Neural cell (in vitro differentiated cells): ENCODE data around the gene GNE. TPM values are rescaled to one million over a fixed set of nuclear protein-coding genes. Genes with fewer than 3 reads are reported as not detected.

Experiments
- H2AFZ ChIP-seq: fragments of 200-600, 300-800 bp; sonication (generic), shearing (Covaris generic); 2 replicates; pipeline ENCODE4 v1.6.0; 2014; ENCODE audit warnings: low read depth, mild to moderate bottlenecking, antibody characterized with exemption, low read length, moderate library complexity
- H3F3A ChIP-seq: fragments of 200-600 bp; shearing (Covaris generic); 2 replicates; pipeline ENCODE4 v1.6.1; 2016; ENCODE audit warnings: mild to moderate bottlenecking, moderate library complexity, mixed read lengths, antibody characterized with exemption, low read length; ENCODE audit not compliant: insufficient read depth, poor library complexity, severe bottlenecking
- H3K27ac ChIP-seq: fragments of 200-600, 300-800 bp; sonication (generic), shearing (Covaris generic); 2 replicates; pipeline ENCODE4 v1.5.1; 2014; ENCODE audit warnings: mild to moderate bottlenecking, low read length, moderate library complexity
- H3K27me3 ChIP-seq: fragments of 300-800, 200-600 bp; sonication (generic), shearing (Covaris generic); 2 replicates; pipeline ENCODE4 v1.6.0; 2014; ENCODE audit warnings: mild to moderate bottlenecking, low read depth, low read length, moderate library complexity; ENCODE audit not compliant: insufficient read depth
- H3K36me3 ChIP-seq: fragments of 300-800, 200-600 bp; sonication (generic), shearing (Covaris generic); 2 replicates; pipeline ENCODE4 v1.5.1; 2014; ENCODE audit warnings: mild to moderate bottlenecking, antibody characterized with exemption, low read length, moderate library complexity; ENCODE audit not compliant: insufficient read depth
- H3K4me2 ChIP-seq: fragments of 300-800, 200-600 bp; sonication (generic), shearing (Covaris generic); 2 replicates; pipeline ENCODE4 v1.6.0; 2014; ENCODE audit warnings: mild to moderate bottlenecking, low read length
- H3K4me3 ChIP-seq: fragments of 300-800, 200-600 bp; sonication (generic), shearing (Covaris generic); 2 replicates; pipeline ENCODE4 v1.5.1; 2014; ENCODE audit warnings: mild to moderate bottlenecking, low read length, moderate library complexity
- H3K79me2 ChIP-seq: fragments of 200-600 bp; shearing (Covaris generic); replicated peaks from 2 replicates; pipeline ENCODE4 v1.6.0; 2014; ENCODE audit warnings: mild to moderate bottlenecking, low read length, moderate library complexity; ENCODE audit not compliant: insufficient read depth
- H3K9ac ChIP-seq: fragments of 300-800, 200-600 bp; sonication (generic), shearing (Covaris generic); 2 replicates; pipeline ENCODE4 v1.6.1; 2016; ENCODE audit warnings: mild to moderate bottlenecking, low read length, mixed read lengths
- H3K9me2 ChIP-seq: fragments of 200-600 bp; shearing (Covaris generic); 2 replicates; pipeline ENCODE4 v1.6.1; 2016; ENCODE audit warnings: mild to moderate bottlenecking, low read length, mixed read lengths; ENCODE audit not compliant: insufficient read depth
- H3K9me3 ChIP-seq: fragments of 200-600, 300-800 bp; sonication (generic), shearing (Covaris generic); 2 replicates; pipeline ENCODE4 v1.6.1; 2016; ENCODE audit warnings: mild to moderate bottlenecking, mixed run types, low read length, moderate library complexity, mixed read lengths
- H4K20me1 ChIP-seq: fragments of 200-600 bp; shearing (Covaris generic); 2 replicates; pipeline ENCODE4 v1.6.1; 2016; ENCODE audit warnings: mild to moderate bottlenecking, mixed run types; ENCODE audit not compliant: insufficient read depth
- EP300 ChIP-seq: fragments of 450-650 bp; conservative IDR thresholded peaks from 2 replicates; pipeline ENCODE4 v1.6.1; 2014; ENCODE audit warnings: antibody characterized with exemption, mild to moderate bottlenecking, moderate library complexity; ENCODE audit not compliant: poor library complexity, severe bottlenecking
- EZH2 ChIP-seq: fragments of 200-600, 300-800 bp; shearing (Covaris generic), sonication (generic); IDR thresholded peaks from 2 replicates; pipeline ENCODE4 v1.6.1; 2014; ENCODE audit warnings: antibody characterized with exemption, low read length, borderline replicate concordance, mild to moderate bottlenecking; ENCODE audit not compliant: insufficient read depth, poor library complexity, severe bottlenecking
- MXI1 ChIP-seq: fragments of 450-650 bp; conservative IDR thresholded peaks from 2 replicates; pipeline ENCODE4 v1.6.1; 2014; ENCODE audit warnings: antibody characterized with exemption, mild to moderate bottlenecking; ENCODE audit not compliant: poor library complexity, severe bottlenecking
- POLR2AphosphoS5 ChIP-seq: IDR thresholded peaks from 2 replicates; pipeline ENCODE4 v1.6.1; 2012
- RAD21 ChIP-seq: fragments of 450-650 bp; conservative IDR thresholded peaks from 2 replicates; pipeline ENCODE4 v1.6.1; 2014; ENCODE audit warnings: antibody characterized with exemption, mild to moderate bottlenecking, moderate library complexity
- SMC3 ChIP-seq: fragments of 450-650 bp; conservative IDR thresholded peaks from 2 replicates; pipeline ENCODE4 v1.6.1; 2014; ENCODE audit warnings: antibody characterized with exemption, mild to moderate bottlenecking, moderate library complexity; ENCODE audit not compliant: poor library complexity
- TAF1 ChIP-seq: IDR thresholded peaks from 2 replicates; pipeline ENCODE4 v1.6.1; 2012; ENCODE audit warnings: low read depth
- polyA plus RNA-seq: library from polyadenylated mRNA; depleted of rRNA; stranded (reverse); fragments of >200 nt; gene quantifications from 2 replicates; pipeline ENCODE4 v1.2.3, GENCODE V29; 2014
- TF ChIP-seq, protein P1 (sequence below): IDR thresholded peaks from 2 replicates; pipeline ENCODE4 v1.6.1; 2012; ENCODE audit warnings: borderline replicate concordance
- TF ChIP-seq, protein P2 (sequence below): fragments of 450-650 bp; IDR thresholded peaks from 2 replicates; pipeline ENCODE4 v1.5.1; 2014; ENCODE audit warnings: antibody characterized with exemption, mild to moderate bottlenecking, moderate library complexity; ENCODE audit not compliant: poor library complexity, severe bottlenecking

GNE gene
- polyA plus RNA-seq, 1 donor from 2014 or later, result 22.7 TPM

DNA sequence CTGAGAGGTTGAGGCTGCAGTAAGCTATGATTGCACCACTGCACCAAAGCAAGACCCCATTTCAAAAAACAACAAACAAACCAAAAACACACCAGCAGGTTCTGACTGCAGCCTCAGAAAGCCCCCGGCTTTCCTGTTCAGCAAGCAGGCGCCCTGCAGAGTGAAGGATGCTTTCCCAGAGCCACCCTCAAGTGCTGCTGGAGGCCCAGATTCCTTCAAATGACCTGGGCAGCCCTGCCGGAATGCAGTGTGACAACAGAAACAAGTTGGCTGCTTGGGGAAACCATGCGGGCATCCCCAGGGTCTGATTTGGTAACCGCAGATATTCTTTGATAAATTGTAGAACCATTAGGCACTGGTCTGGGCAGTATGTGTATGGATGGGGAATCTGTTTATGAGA, 35.7 kb upstream of the GNE start:
- H3K9me3 ChIP-seq, result no peaks in the 10 kb centered on the region
- no peak overlapping the region for H3K9ac ChIP-seq
- no peaks in the 10 kb centered on the region for H4K20me1 ChIP-seq
- H3K9me2 ChIP-seq, result no peaks in the 10 kb centered on the region
- H2AFZ ChIP-seq, result no peak overlapping the region
- no peak overlapping the region for H3K4me2 ChIP-seq
- no peak overlapping the region for H3K27ac ChIP-seq
- H3K36me3 ChIP-seq, result no peaks in the 10 kb centered on the region
- no peak overlapping the region for H3K4me3 ChIP-seq
- no peaks in the 10 kb centered on the region for H3F3A ChIP-seq
- no peaks in the 10 kb centered on the region for H3K27me3 ChIP-seq
- no peaks in the 10 kb centered on the region for H3K79me2 ChIP-seq
- TF ChIP-seq SMC3 (no peak), TAF1 (no peak), POLR2AphosphoS5 (no peak), EP300 (no peak), EZH2 (no peak), RAD21 (no peak), MXI1 (no peak)
- TF ChIP-seq, protein P1, sequence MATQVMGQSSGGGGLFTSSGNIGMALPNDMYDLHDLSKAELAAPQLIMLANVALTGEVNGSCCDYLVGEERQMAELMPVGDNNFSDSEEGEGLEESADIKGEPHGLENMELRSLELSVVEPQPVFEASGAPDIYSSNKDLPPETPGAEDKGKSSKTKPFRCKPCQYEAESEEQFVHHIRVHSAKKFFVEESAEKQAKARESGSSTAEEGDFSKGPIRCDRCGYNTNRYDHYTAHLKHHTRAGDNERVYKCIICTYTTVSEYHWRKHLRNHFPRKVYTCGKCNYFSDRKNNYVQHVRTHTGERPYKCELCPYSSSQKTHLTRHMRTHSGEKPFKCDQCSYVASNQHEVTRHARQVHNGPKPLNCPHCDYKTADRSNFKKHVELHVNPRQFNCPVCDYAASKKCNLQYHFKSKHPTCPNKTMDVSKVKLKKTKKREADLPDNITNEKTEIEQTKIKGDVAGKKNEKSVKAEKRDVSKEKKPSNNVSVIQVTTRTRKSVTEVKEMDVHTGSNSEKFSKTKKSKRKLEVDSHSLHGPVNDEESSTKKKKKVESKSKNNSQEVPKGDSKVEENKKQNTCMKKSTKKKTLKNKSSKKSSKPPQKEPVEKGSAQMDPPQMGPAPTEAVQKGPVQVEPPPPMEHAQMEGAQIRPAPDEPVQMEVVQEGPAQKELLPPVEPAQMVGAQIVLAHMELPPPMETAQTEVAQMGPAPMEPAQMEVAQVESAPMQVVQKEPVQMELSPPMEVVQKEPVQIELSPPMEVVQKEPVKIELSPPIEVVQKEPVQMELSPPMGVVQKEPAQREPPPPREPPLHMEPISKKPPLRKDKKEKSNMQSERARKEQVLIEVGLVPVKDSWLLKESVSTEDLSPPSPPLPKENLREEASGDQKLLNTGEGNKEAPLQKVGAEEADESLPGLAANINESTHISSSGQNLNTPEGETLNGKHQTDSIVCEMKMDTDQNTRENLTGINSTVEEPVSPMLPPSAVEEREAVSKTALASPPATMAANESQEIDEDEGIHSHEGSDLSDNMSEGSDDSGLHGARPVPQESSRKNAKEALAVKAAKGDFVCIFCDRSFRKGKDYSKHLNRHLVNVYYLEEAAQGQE, result no peak
- TF ChIP-seq, protein P2, sequence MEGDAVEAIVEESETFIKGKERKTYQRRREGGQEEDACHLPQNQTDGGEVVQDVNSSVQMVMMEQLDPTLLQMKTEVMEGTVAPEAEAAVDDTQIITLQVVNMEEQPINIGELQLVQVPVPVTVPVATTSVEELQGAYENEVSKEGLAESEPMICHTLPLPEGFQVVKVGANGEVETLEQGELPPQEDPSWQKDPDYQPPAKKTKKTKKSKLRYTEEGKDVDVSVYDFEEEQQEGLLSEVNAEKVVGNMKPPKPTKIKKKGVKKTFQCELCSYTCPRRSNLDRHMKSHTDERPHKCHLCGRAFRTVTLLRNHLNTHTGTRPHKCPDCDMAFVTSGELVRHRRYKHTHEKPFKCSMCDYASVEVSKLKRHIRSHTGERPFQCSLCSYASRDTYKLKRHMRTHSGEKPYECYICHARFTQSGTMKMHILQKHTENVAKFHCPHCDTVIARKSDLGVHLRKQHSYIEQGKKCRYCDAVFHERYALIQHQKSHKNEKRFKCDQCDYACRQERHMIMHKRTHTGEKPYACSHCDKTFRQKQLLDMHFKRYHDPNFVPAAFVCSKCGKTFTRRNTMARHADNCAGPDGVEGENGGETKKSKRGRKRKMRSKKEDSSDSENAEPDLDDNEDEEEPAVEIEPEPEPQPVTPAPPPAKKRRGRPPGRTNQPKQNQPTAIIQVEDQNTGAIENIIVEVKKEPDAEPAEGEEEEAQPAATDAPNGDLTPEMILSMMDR, result no peak

DNA sequence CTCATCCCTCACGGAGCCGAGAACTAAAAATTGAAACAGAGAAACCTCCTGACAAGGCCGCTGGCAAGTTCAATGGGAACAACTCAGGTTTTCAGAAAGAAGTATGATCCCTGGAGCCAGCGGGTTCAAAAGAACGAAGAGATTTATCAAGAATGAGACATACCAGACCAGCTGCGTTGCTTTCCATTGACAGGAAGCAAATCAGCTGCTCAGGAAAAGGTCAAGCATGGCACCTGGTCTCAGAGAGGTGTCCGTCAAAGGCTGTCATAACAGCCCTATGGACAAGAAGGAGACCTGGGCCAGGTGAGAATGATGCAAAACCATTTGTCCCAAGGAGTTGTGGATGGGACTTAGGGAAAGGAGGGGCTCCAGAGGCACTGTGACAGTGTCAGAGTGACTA, 34.9 kb upstream of the GNE start:
- Histone ChIP-seq H3K4me3 (no peak overlapping the region), H3K36me3 (no peaks in the 10 kb centered on the region), H3K9me3 (no peaks in the 10 kb centered on the region), H3K27ac (no peak overlapping the region), H3F3A (no peaks in the 10 kb centered on the region), H3K4me2 (no peak overlapping the region), H3K9me2 (no peaks in the 10 kb centered on the region), H3K79me2 (no peaks in the 10 kb centered on the region), H3K9ac (no peak overlapping the region), H3K27me3 (no peaks in the 10 kb centered on the region), H2AFZ (no peak overlapping the region), H4K20me1 (no peaks in the 10 kb centered on the region)
- TF ChIP-seq SMC3 (no peak), MXI1 (no peak)

DNA sequence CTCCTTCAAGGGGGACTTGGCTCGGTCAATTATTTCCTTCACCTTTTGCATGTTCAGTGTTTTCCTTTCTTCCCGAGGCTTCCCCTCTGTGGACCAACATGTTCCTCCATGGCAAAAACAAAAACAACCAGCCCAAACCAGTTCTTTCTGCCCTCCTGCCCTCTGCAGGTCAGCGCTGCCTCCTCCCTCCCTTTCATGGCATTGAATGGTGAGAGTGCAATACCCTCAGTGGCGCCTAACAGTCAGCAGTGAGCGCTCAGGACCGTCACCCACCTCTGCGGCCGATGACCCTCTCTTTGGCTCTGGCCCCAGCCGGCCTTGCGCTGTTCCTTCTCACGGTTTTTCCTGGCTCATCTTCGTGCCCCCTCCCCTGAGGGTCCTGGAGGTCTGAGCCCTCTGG, 34.4 kb upstream of the GNE start:
- H3K27me3 ChIP-seq, result no peaks in the 10 kb centered on the region
- no peak overlapping the region for H3K9ac ChIP-seq
- H3K4me2 ChIP-seq, result no peak overlapping the region
- H3K9me3 ChIP-seq, result no peaks in the 10 kb centered on the region
- no peaks in the 10 kb centered on the region for H3K79me2 ChIP-seq
- H4K20me1 ChIP-seq, result no peaks in the 10 kb centered on the region
- H3F3A ChIP-seq, result no peaks in the 10 kb centered on the region
- H3K36me3 ChIP-seq, result no peaks in the 10 kb centered on the region
- H3K27ac ChIP-seq, result no peak overlapping the region
- no peak overlapping the region for H3K4me3 ChIP-seq
- no peaks in the 10 kb centered on the region for H3K9me2 ChIP-seq
- H2AFZ ChIP-seq, result no peak overlapping the region
- no peak for TF ChIP-seq POLR2AphosphoS5
- TF ChIP-seq TAF1, result no peak
- TF ChIP-seq, protein P1, result no peak
- TF ChIP-seq RAD21, result no peak
- TF ChIP-seq EP300, result no peak
- no peak for TF ChIP-seq SMC3
- TF ChIP-seq, protein P2, result no peak
- no peak for TF ChIP-seq MXI1
- TF ChIP-seq EZH2, result no peak
